HUES6 (cell line): Measurements from ENCODE around the gene EXTL1.

Source experiments
- H3K27ac ChIP-seq: 2 replicates; pipeline ENCODE4 v1.7.0; 2013; ENCODE audit warnings: low read depth, mild to moderate bottlenecking, low read length, inconsistent platforms
- H3K27me3 ChIP-seq: 2 replicates; pipeline ENCODE4 v1.6.1; 2013; ENCODE audit warnings: low read length; ENCODE audit not compliant: control insufficient read depth, insufficient read depth
- H3K36me3 ChIP-seq: 2 replicates; pipeline ENCODE4 v1.6.1; 2013; ENCODE audit warnings: low read length; ENCODE audit not compliant: control insufficient read depth, insufficient read depth
- H3K4me1 ChIP-seq: 2 replicates; pipeline ENCODE4 v1.6.1; 2013; ENCODE audit warnings: low read length; ENCODE audit not compliant: control insufficient read depth, insufficient read depth
- H3K4me3 ChIP-seq: 2 replicates; pipeline ENCODE4 v1.5.1; 2013; ENCODE audit warnings: low read depth, low read length
- H3K9ac ChIP-seq: one replicate; pipeline ENCODE4 v1.6.1; 2013; ENCODE audit warnings: mild to moderate bottlenecking, low read length
- H3K9me3 ChIP-seq: 2 replicates; pipeline ENCODE4 v1.6.1; 2013; ENCODE audit warnings: low read depth, low read length; ENCODE audit not compliant: control insufficient read depth, insufficient read depth

EXTL1 gene

DNA sequence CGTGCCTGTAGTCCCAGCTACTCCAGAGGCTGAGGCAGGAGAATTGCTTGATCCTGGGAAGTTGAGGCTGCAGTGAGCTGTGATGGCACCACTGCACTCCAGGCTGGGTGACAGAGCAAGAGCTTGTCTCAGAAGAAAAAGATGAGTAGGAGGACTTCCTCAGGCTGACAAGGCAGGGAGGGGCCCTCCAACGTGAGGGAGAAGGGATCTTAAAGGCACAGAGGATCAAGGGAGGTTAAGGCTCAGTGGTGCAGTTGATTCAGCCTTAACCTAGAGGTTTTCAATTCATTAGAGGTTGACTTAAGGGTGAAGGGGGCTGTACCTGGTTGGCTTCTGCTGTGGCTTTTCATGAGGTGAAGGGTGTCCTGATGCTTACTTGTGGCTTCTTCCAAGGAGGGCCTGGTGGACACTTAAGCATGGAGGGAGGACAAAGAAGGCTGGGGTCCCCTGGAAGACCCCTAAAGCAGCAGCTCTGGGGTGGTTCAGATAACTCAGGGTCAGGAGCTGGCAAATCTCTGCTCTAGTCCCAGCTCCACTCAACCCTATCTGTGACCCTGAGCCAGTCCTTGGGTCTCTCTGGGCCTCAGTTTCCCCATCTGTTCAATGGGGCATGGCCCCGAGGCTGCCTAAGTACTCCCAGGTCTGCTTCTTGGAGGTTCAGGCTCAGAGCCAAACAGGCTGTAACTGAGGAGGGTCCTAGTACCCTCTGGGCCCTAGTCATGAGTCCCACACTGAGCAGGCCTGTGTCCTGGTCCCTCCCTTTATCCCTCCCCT lies 6.3 kb downstream of the EXTL1 start:
- Histone ChIP-seq H3K27me3 (0 out of 2 replicates have a peak, but pooled peaks cover 6% of the 10 kb centered on the region), H3K9ac (no peak overlapping the region), H3K36me3 (no peaks in the 10 kb centered on the region), H3K9me3 (no peaks in the 10 kb centered on the region), H3K4me3 (no peak overlapping the region), H3K27ac (no peak overlapping the region), H3K4me1 (no peaks in the 10 kb centered on the region)

DNA sequence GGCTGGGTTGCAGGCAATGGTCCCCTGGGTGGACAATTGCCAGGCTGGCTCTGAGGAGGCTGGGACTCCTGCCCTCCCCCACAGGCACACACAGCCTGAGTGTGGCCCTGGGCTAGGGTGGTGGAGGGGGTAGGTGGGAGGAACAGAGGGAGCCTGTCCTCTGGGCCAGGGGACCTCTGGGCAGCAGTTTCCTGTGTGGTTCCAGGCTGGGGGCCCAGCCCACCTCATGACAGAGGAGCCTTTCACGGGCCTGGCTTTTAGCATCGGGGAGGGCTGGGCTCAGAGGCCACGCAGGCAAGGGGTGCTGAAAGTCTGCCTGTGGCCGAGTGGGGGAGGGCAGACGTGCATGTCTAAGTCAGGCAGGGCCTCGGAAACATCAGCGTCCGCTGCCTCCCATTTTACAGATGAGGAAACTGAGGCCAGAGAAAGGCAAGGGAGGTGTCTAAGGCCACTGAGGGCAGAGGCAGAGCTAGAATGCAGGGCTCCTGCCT lies 7.0 kb downstream of the EXTL1 start:
- H3K9ac ChIP-seq, result no peak overlapping the region
- no peaks in the 10 kb centered on the region for H3K4me1 ChIP-seq
- H3K27me3 ChIP-seq, result peaks cover 12% of the 10 kb centered on the region
- no peaks in the 10 kb centered on the region for H3K9me3 ChIP-seq
- no peak overlapping the region for H3K27ac ChIP-seq
- H3K4me3 ChIP-seq, result no peak overlapping the region
- H3K36me3 ChIP-seq, result no peaks in the 10 kb centered on the region

DNA sequence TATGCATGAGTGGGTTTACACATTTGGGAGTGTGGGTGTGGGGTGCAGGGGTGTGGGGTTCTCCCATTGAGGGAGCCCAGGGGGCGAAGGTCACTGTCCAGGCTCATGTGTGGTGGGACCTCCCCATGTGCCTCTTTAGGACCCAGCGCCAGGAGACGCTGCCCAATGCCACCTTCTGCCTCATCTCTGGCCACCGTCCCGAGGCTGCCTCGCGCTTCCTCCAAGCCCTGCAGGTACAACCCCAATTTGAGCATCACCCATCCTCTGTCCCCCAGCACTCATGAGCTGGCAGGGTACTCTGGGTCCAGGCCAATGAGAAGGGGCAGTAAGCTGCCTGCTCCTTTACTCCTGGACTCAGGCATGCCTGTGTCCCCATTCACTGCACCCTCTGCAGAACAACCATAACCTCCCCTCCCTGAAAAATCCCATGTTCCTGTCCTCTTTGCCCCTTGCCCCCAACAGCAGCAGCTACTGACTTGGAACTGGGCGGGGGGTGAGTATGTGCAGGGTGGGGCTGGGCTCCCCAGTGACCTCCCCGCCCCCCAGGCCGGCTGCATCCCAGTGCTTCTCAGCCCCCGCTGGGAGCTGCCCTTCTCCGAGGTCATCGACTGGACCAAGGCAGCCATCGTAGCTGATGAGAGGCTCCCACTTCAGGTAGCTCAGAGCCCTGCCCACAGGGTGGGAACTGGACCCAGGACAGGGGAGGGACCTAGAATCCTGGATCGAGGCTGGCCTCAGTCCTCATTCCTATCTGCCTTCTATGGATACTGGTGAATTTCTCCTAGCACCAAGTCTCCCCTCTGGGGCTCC lies 7.7 kb downstream of the EXTL1 start:
- Histone ChIP-seq H3K27ac (no peak overlapping the region), H3K27me3 (peaks cover 19% of the 10 kb centered on the region), H3K4me3 (no peak overlapping the region), H3K36me3 (no peaks in the 10 kb centered on the region), H3K4me1 (no peaks in the 10 kb centered on the region), H3K9ac (no peak overlapping the region), H3K9me3 (no peaks in the 10 kb centered on the region)

GRCh38 chr1:26029864-26030481 lies 8.4 kb downstream of the EXTL1 start:
- Histone ChIP-seq H3K9ac (no peak overlapping the region), H3K9me3 (no peaks in the 10 kb centered on the region), H3K4me3 (no peak overlapping the region), H3K27me3 (peaks cover 26% of the 10 kb centered on the region), H3K27ac (no peak overlapping the region), H3K36me3 (no peaks in the 10 kb centered on the region), H3K4me1 (peaks cover 7% of the 10 kb centered on the region; the same call in 1 of the 2 replicates)

DNA sequence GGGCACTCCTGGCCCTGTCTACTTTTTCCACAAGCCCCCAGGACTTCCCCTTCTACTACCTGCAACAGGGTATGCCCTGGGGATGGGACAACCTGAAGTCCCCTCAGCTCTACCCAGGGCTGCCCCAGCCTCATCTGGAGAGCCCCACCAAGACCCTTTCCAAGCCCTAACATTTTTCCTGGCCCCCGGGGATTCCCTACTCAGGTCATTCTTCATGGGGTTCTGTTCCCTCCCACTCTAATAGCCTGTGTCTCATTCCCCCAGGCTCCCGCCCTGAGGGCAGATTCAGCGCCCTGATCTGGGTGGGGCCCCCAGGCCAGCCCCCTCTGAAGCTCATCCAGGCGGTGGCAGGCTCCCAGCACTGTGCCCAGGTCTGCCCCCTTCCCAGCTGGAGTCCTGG lies 9.6 kb downstream of the EXTL1 start:
- H3K27ac ChIP-seq, result no peak overlapping the region
- peaks cover 8% of the 10 kb centered on the region; the same call in 1 of the 2 replicates for H3K4me1 ChIP-seq
- H3K36me3 ChIP-seq, result no peaks in the 10 kb centered on the region
- H3K9ac ChIP-seq, result no peak overlapping the region
- H3K9me3 ChIP-seq, result no peaks in the 10 kb centered on the region
- H3K4me3 ChIP-seq, result no peak overlapping the region
- peaks cover 28% of the 10 kb centered on the region for H3K27me3 ChIP-seq

DNA sequence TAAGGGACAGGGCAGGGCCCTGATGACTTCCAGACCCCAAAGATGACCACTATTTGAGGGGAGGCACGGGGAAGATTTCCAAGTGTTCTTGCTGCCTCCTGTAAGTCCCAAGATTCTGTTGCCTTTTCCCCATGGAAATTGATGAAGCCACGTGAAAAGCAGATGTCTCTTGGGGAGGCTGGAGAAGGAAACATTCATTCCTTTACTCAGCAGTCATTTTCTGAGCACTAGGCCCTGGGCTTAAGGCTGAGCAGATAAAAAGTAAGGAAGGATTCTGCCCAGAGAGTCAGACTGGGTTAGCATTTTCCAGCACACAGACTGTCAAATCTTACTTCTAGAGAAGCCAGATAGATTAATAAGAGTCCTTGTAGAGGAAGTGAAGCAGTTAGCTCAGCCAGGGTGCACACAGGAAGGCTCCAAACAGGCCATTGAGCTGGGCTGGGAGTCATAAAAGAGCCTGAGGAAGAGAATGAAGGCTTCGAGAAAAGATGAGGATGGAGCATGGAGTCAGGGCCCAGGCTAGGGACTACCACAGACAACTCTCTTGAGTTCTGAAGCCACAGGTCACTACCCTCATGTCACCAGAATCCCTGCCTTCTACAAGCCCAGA lies 10.1 kb downstream of the EXTL1 start:
- Histone ChIP-seq H3K27me3 (peaks cover 33% of the 10 kb centered on the region), H3K27ac (no peak overlapping the region), H3K4me1 (peaks cover 12% of the 10 kb centered on the region; the same call in 1 of the 2 replicates), H3K9ac (no peak overlapping the region), H3K9me3 (no peaks in the 10 kb centered on the region), H3K36me3 (no peaks in the 10 kb centered on the region), H3K4me3 (no peak overlapping the region)

- H3K27ac ChIP-seq, result no peak overlapping the region
- H3K9me3 ChIP-seq, result no peaks in the 10 kb centered on the region
- H3K27me3 ChIP-seq, result peaks cover 41% of the 10 kb centered on the region
- H3K36me3 ChIP-seq, result no peaks in the 10 kb centered on the region
- H3K4me1 ChIP-seq, result peaks cover 12% of the 10 kb centered on the region; the same call in 1 of the 2 replicates
- no peak overlapping the region for H3K9ac ChIP-seq
- H3K4me3 ChIP-seq, result no peak overlapping the region
These were observed 11.2 kb downstream of the EXTL1 start for GRCh38 chr1:26032656-26033357.

GRCh38 chr1:26034504-26035202 lies 13.1 kb downstream of the EXTL1 start:
- Histone ChIP-seq H3K36me3 (no peaks in the 10 kb centered on the region), H3K27me3 (peaks cover 58% of the 10 kb centered on the region), H3K4me1 (peaks cover 12% of the 10 kb centered on the region; the same call in 1 of the 2 replicates), H3K4me3 (peak overlapping the region; percentile 86), H3K9me3 (no peaks in the 10 kb centered on the region), H3K9ac (peak overlapping the region; percentile 5), H3K27ac (no peak overlapping the region)

DNA sequence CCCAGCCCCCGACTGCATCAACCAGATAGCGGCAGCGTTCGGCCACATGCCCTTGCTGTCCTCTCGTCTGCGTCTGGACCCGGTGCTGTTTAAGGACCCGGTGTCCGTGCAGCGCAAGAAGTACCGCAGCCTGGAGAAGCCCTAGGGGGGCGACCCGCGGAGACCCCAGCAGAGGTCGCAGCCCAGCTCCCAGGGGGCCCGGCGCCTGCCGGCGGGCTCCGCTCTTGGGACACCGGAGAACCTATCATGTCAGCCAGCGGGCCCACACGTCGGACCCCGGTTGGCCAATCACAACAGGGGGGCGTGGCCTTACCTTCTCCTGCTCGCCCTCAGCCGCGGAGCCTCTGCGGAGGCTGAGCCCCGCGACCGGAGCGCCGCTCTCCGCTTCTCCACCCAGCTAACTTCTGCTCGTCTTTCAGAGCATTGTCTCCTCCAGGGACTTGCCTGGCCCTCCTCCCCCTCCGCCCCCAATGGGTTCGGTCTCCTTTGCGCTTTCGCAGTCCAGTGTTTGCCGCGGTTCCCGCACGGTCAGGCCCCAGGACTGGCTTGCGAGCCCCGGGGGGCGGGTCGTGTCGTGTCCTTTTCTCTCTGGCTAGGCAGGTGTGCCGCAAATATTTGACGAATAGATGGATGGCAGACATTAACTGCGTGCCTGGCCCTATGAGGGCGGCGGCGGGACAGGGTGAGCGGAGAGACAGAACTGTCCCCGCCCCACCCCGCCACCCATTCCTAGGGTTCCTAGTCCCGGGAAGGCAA lies 13.8 kb downstream of the EXTL1 start:
- peak overlapping the region; percentile 86 for H3K4me3 ChIP-seq
- no peak overlapping the region for H3K27ac ChIP-seq
- H3K36me3 ChIP-seq, result no peaks in the 10 kb centered on the region
- peaks cover 12% of the 10 kb centered on the region; the same call in 1 of the 2 replicates for H3K4me1 ChIP-seq
- H3K27me3 ChIP-seq, result peaks cover 60% of the 10 kb centered on the region
- peak overlapping the region; percentile 66 for H3K9ac ChIP-seq
- no peaks in the 10 kb centered on the region for H3K9me3 ChIP-seq
